Pancreas (tissue), 10 donors: ENCODE data around the gene UBA3. TPM values are rescaled to one million over a fixed set of nuclear protein-coding genes. Genes with fewer than 3 reads are reported as not detected.

ENCODE experiments used
- ATAC-seq, 4 donors: fragments of 200-7000 bp; cut with Tn5 transposase; one replicate each; pipeline versions ENCODE4 v1.8.0 to v1.9.1; 2020; ENCODE audit warnings: mild to moderate bottlenecking in 4 of 4, moderate library complexity in 4 of 4
- DNase-seq, 6 donors: peaks; one replicate each; pipeline ENCODE4 v3.0.0-alpha.2; 2020
- FAIRE-seq: peaks from 2 replicates; lab custom pipeline; 2012; peaks lifted over from hg19 to GRCh38; lab: Jason Lieb, UNC
- H3K27ac ChIP-seq, 4 donors: fragments of 200-600 bp; sonication (generic); 1 replicate in 3 of 4; 2 replicates in 1 of 4; pipeline versions ENCODE4 v1.5.0 to v1.8.0; 2020
- H3K27me3 ChIP-seq, 4 donors: fragments of 200-600 bp; one replicate each; pipeline ENCODE4 v1.8.0; 2021
- H3K36me3 ChIP-seq, 3 donors: fragments of 200-600 bp; sonication (generic) in 1 of 3; one replicate each; pipeline versions ENCODE4 v1.5.0 to v1.8.0; 2020 to 2021
- H3K4me1 ChIP-seq, 3 donors: fragments of 200-600 bp; one replicate each; pipeline ENCODE4 v1.8.0; 2021
- H3K4me3 ChIP-seq, 4 donors: fragments of 200-600 bp; sonication (generic) in 2 of 4; one replicate each; pipeline versions ENCODE4 v1.5.0 to v1.8.0; 2020 to 2021
- H3K9me3 ChIP-seq, 4 donors: fragments of 200-600 bp; one replicate each; pipeline ENCODE4 v1.8.0; 2021
- CTCF ChIP-seq, 4 donors: fragments of 200-600 bp; sonication (generic) in 3 of 4; IDR thresholded peaks; one replicate each; pipeline versions ENCODE4 v1.5.0 to v1.8.0; 2021; ENCODE audit warnings: antibody characterized with exemption in 4 of 4
- WGBS, 2 donors: extraction: QIAGEN DNeasy Blood & Tissue Kit; methylation state at CpG; one replicate each; pipeline ENCODE4 v1.1.7; 2013; 5-methylcytosine and 5-hydroxymethylcytosine counted together
- intact Hi-C, 3 donors: fragments of 100-400 bp; cut with DNase I; formaldehyde crosslinking; loops; one replicate each; pipeline versions ENCODE4 v1.11.1 to v1.14.2; 2022
- polyA plus RNA-seq, 2 donors: library from polyadenylated mRNA; stranded (reverse); fragments of 200-250 nt; gene quantifications; one replicate each; pipeline ENCODE4 v1.2.3, GENCODE V29; 2013
- total RNA-seq, 6 donors: library from RNA; stranded (reverse); fragmentation: NEBNext Ultra II Directional in 4 of 6; extraction: Animal tissue kit (Norgen Biotek cat#: 25700) in 4 of 6; gene quantifications; one replicate each; pipeline versions ENCODE4 v1.2.1 to v1.2.4, GENCODE V29; 2021 to 2023
- donor health status: healthy with polysubstance abuse.
- donor health status: DM: no; HTN: no; CAD: no; lungs with moderate emphysema.
- donor health status: DM: no; HTN: no; CAD: no.
- donor health status: control.
- donor health status: control.
- donor health status: Bipolar disorder and iron deficiency.
- donor health status: DM: yes; HTN: yes; CAD: no.
- donor health status: DM: no; HTN: no; CAD: no.
- donor health status: DM: no; HTN: no; CAD: no.
- donor health status: DM: yes; HTN: yes; CAD: no.

Gene UBA3
- total RNA-seq (10 to 100 TPM; 11.7 to 32.9 (median 15.9) TPM), polyA plus RNA-seq (10 to 100 TPM; 16.3 to 28.0 TPM)

- H3K27ac ChIP-seq, result peak within 1 kb of the TSS in 3 of 4 donors; percentile 42 to 75 (median 69)
- peak within 1 kb of the TSS; percentile 63 to 93 (median 72) for H3K4me3 ChIP-seq
- no peaks in the 10 kb centered on the region for H3K27me3 ChIP-seq
- ATAC-seq (peak; percentile 80 to 88 (median 84)), DNase-seq (peak; percentile 88 to 95 (median 92)), FAIRE-seq (no peak)
- no peak for TF ChIP-seq CTCF (IDR thresholded peaks at IDR 0.05)
- no peaks in the 10 kb centered on the region for H3K36me3 ChIP-seq
- H3K9me3 ChIP-seq, result no peaks in the 10 kb centered on the region
- intact Hi-C loops, result no loop called here
- WGBS, 2 donors, result 1 to 2% methylated on average over 26 to 37 of the region's 37 CpGs
- peaks cover 10 to 33% (median 16%) of the 10 kb centered on the region in 3 donors for H3K4me1 ChIP-seq
Observed at GRCh38 chr3:69080233-69080920, at the start of gene UBA3. TSS of gene UBA3 (minus strand) at chr3:69080365. CDS start at chr3:69080353, 12 bp downstream.

- DNase-seq (no peak), FAIRE-seq (no peak), ATAC-seq (no peak)
- H3K36me3 ChIP-seq, result no peaks in the 10 kb centered on the region
- intact Hi-C loops, result no loop called here
- H3K27ac ChIP-seq, result no peak overlapping the region
- no peaks in the 10 kb centered on the region for H3K9me3 ChIP-seq
- no peak overlapping the region for H3K4me3 ChIP-seq
- 14 to 19% methylated on average over 1 of the region's 1 CpG for WGBS, 2 donors
- no peak for TF ChIP-seq CTCF (IDR thresholded peaks at IDR 0.05)
- H3K4me1 ChIP-seq, result no peaks in the 10 kb centered on the region
- no peaks in the 10 kb centered on the region for H3K27me3 ChIP-seq
Observed at GRCh38 chr3:69129531-69129930, 49.4 kb upstream of the UBA3 start.

- ATAC-seq (no peak), FAIRE-seq (no peak)
Observed at GRCh38 chr3:69128509-69128908, 48.3 kb upstream of the UBA3 start.

GRCh38 chr3:69126999-69127398 is 46.8 kb upstream of the UBA3 start:
- Histone ChIP-seq H3K27me3 (no peaks in the 10 kb centered on the region), H3K27ac (no peak overlapping the region), H3K36me3 (no peaks in the 10 kb centered on the region), H3K4me1 (no peaks in the 10 kb centered on the region), H3K4me3 (no peak overlapping the region), H3K9me3 (no peaks in the 10 kb centered on the region)
- no peak for ATAC-seq
- 57 to 87% methylated on average over 2 of the region's 2 CpGs for WGBS, 2 donors
- DNase-seq, result no peak
- no peak for TF ChIP-seq CTCF (IDR thresholded peaks at IDR 0.05)
- FAIRE-seq, result no peak
- intact Hi-C loops, result no loop called here

More at GRCh38 chr3:69128509-69128908, 48.3 kb upstream of the UBA3 start:
- no peak for DNase-seq
- TF ChIP-seq CTCF (IDR thresholded peaks at IDR 0.05), result no peak
- Histone ChIP-seq H3K4me3 (no peak overlapping the region), H3K36me3 (no peaks in the 10 kb centered on the region), H3K9me3 (no peaks in the 10 kb centered on the region), H3K27me3 (no peaks in the 10 kb centered on the region), H3K27ac (no peak overlapping the region), H3K4me1 (no peaks in the 10 kb centered on the region)
- intact Hi-C loops, result no loop called here

GRCh38 chr3:69126216-69126615 is 46.1 kb upstream of the UBA3 start:
- H3K27me3 ChIP-seq, result no peaks in the 10 kb centered on the region
- intact Hi-C loops, result no loop called here
- no peak overlapping the region for H3K27ac ChIP-seq
- TF ChIP-seq CTCF (IDR thresholded peaks at IDR 0.05), result no peak
- 68 to 87% methylated on average over 3 of the region's 3 CpGs for WGBS, 2 donors
- FAIRE-seq, result no peak
- no peaks in the 10 kb centered on the region for H3K9me3 ChIP-seq
- no peaks in the 10 kb centered on the region for H3K36me3 ChIP-seq
- H3K4me3 ChIP-seq, result no peak overlapping the region
- no peak for ATAC-seq
- no peak for DNase-seq
- H3K4me1 ChIP-seq, result no peaks in the 10 kb centered on the region
